GM12878 (cell line): ENCODE measurements around the gene JDP2. TPM values are rescaled to one million over a fixed set of nuclear protein-coding genes. Genes with fewer than 3 reads are reported as not detected.

ENCODE experiments used
- ATAC-seq: fragments of 200-7000 bp; cut with Tn5 transposase; 3 replicates; pipeline ENCODE4 v1.9.1; 2020; ENCODE audit warnings: mild to moderate bottlenecking, moderate library complexity
- BruUV-seq: library from RNA; stranded (reverse); fragments of 400-500 nt; replicated peaks from 2 replicates; lab custom pipeline; 2021; lab: Mats Ljungman, UMichigan
- CTCF ChIA-PET: fragments of 300-600 bp; sonication (Branson Sonifier 250); formaldehyde crosslinking; extraction: SDS; loops from one replicate; lab custom pipeline; 2021; ENCODE audit warnings: inconsistent platforms; lab: Yijun Ruan, JAX
- POLR2A ChIA-PET: fragments of 350-600 bp; formaldehyde crosslinking; extraction: SDS; loops from one replicate; lab custom pipeline; 2021; ENCODE audit warnings: inconsistent platforms; lab: Charles Lee
- RAD21 ChIA-PET: fragments of 300-600 bp; sonication (Branson Sonifier 250); formaldehyde crosslinking; loops from one replicate; lab custom pipeline; 2023; ENCODE audit warnings: antibody characterized with exemption; ENCODE audit not compliant: unreplicated experiment; lab: Charles Lee
- SMC1A ChIA-PET: fragments of 300-600 bp; sonication (Branson Sonifier 250); formaldehyde crosslinking; loops from one replicate; lab custom pipeline; 2023; ENCODE audit not compliant: unreplicated experiment, uncharacterized antibody; lab: Charles Lee
- DNase-seq: peaks from one replicate; pipeline ENCODE4 v3.0.0-alpha.2; 2011; ENCODE audit warnings: low read depth, low spot score
- FAIRE-seq: peaks from 3 replicates; lab custom pipeline; 2011; peaks lifted over from hg19 to GRCh38; lab: Jason Lieb, UNC
- H2AFZ ChIP-seq: 2 replicates; pipeline ENCODE4 v1.6.0; 2011; ENCODE audit warnings: low read depth, low read length, control low read depth; ENCODE audit not compliant: control insufficient read depth
- H3K27ac ChIP-seq: 2 replicates; pipeline ENCODE4 v1.5.1; 2011; ENCODE audit warnings: control low read depth; ENCODE audit not compliant: control insufficient read depth, insufficient read depth
- H3K27me3 ChIP-seq, 2 experiments: replicated peaks in 1 of 2; 2 replicates each; pipeline versions ENCODE4 v1.6.0 to v1.6.1; 2011; ENCODE audit warnings: low read length in 1 of 2; ENCODE audit not compliant: control insufficient read depth in 2 of 2, insufficient read depth in 2 of 2
- H3K36me3 ChIP-seq, 2 experiments: 2 replicates each; pipeline ENCODE4 v1.5.1; 2011; ENCODE audit warnings: low read length in 1 of 2; ENCODE audit not compliant: control insufficient read depth in 2 of 2, insufficient read depth in 2 of 2
- H3K4me1 ChIP-seq: 2 replicates; pipeline ENCODE4 v1.6.1; 2011; ENCODE audit warnings: mild to moderate bottlenecking, low read length, moderate library complexity, mixed read lengths; ENCODE audit not compliant: control insufficient read depth, insufficient read depth
- H3K4me2 ChIP-seq: 2 replicates; pipeline ENCODE4 v1.6.0; 2011; ENCODE audit warnings: control low read depth; ENCODE audit not compliant: control insufficient read depth, insufficient read depth
- H3K4me3 ChIP-seq: fragments of 200-600 bp; sonication (generic); 2 replicates; pipeline ENCODE4 v1.5.1; 2016
- H3K79me2 ChIP-seq: 2 replicates; pipeline ENCODE4 v1.6.0; 2011; ENCODE audit warnings: low read length; ENCODE audit not compliant: control insufficient read depth, insufficient read depth
- H3K9ac ChIP-seq: 2 replicates; pipeline ENCODE4 v1.8.0; 2011; ENCODE audit warnings: low read length, control low read depth, mixed read lengths; ENCODE audit not compliant: control insufficient read depth, insufficient read depth
- H3K9me3 ChIP-seq: replicated peaks from 3 replicates; pipeline ENCODE4 v1.5.1; 2011; ENCODE audit warnings: mild to moderate bottlenecking, low read length; ENCODE audit not compliant: control insufficient read depth, insufficient read depth
- H4K20me1 ChIP-seq: 2 replicates; pipeline ENCODE4 v1.6.0; 2011; ENCODE audit not compliant: control insufficient read depth, insufficient read depth
- EGR1 ChIP-seq, 2 experiments: IDR thresholded peaks; 1 replicate in 1 of 2; 2 replicates in 1 of 2; pipeline ENCODE4 v1.6.1; 2011 to 2012; ENCODE audit warnings: low read depth in 2 of 2, low read length in 2 of 2, borderline replicate concordance in 1 of 2, mild to moderate bottlenecking in 1 of 2, moderate library complexity in 1 of 2
- EP300 ChIP-seq, 2 experiments: fragments of 150-350 bp in 1 of 2; IDR thresholded peaks; 2 replicates each; pipeline ENCODE4 v1.6.1; 2011 to 2012; ENCODE audit warnings: low read depth in 2 of 2, low read length in 2 of 2, borderline replicate concordance in 1 of 2, improper control_type of control experiment in 1 of 2, inconsistent platforms in 1 of 2; ENCODE audit not compliant: control insufficient read depth in 1 of 2
- HDAC2 ChIP-seq: fragments of 200-600 bp; sonication (generic); IDR thresholded peaks from 2 replicates; pipeline ENCODE4 v1.6.1; 2017
- NBN ChIP-seq: fragments of 450-650 bp; IDR thresholded peaks from 2 replicates; pipeline ENCODE4 v1.6.1; 2016
- NFYA ChIP-seq: IDR thresholded peaks from 2 replicates; pipeline ENCODE4 v1.6.1; 2011; ENCODE audit warnings: low read depth, mild to moderate bottlenecking, low read length, improper control_type of control experiment, borderline replicate concordance
- SRF ChIP-seq, 2 experiments: IDR thresholded peaks; 2 replicates each; pipeline ENCODE4 v1.6.1; 2011; ENCODE audit warnings: low read depth in 2 of 2, low read length in 2 of 2, mild to moderate bottlenecking in 1 of 2, moderate library complexity in 1 of 2
- TCF3 ChIP-seq: IDR thresholded peaks from 2 replicates; pipeline ENCODE4 v1.6.1; 2012; ENCODE audit warnings: low read depth, mild to moderate bottlenecking, low read length, borderline replicate concordance; ENCODE audit not compliant: insufficient read depth
- USF1 ChIP-seq: IDR thresholded peaks from 2 replicates; pipeline ENCODE4 v1.6.1; 2011; ENCODE audit warnings: borderline replicate concordance, low read depth, mild to moderate bottlenecking, moderate library complexity, mixed read lengths, low read length; ENCODE audit not compliant: insufficient read depth; ENCODE audit errors: extremely low read length
- YY1 ChIP-seq: IDR thresholded peaks from 2 replicates; pipeline ENCODE4 v1.6.1; 2011; ENCODE audit warnings: low read depth, mild to moderate bottlenecking, low read length
- WGBS: methylation state at CpG from one replicate; pipeline ENCODE4 v1.1.6; 2016; ENCODE audit warnings: low lambda C conversion rate; ENCODE audit not compliant: insufficient replicate concordance, insufficient coverage; ENCODE audit errors: missing lambda C conversion rate; 5-methylcytosine and 5-hydroxymethylcytosine counted together
- in situ Hi-C: fragments of 300-500 bp; cut with MboI; formaldehyde crosslinking; loops from 9 replicates; pipeline ENCODE4 v1.14.3; 2018; ENCODE audit warnings: mixed read lengths
- intact Hi-C: fragments of 100-400 bp; cut with micrococcal nuclease; formaldehyde crosslinking; loops from one replicate; pipeline ENCODE4 v1.14.2; 2022; ENCODE audit not compliant: unreplicated experiment
- polyA plus RNA-seq, 11 experiments: library from polyadenylated mRNA; depleted of rRNA in 4 of 11; unstranded in 6 of 11; stranded (reverse) in 5 of 11; fragments of >200 nt; fragmentation: Nextera tagmentation in 4 of 11; fragmentation: Illumina TruSeq in 1 of 11; extraction: Ambion mirVana in 4 of 11; extraction: Trizol in 1 of 11; gene quantifications; 1 replicate in 1 of 11; 2 replicates in 10 of 11; pipeline versions ENCODE4 v1.2.1 to v1.2.3, GENCODE V29; 2011 to 2016; ENCODE audit warnings: inconsistent platforms in 2 of 11, missing spikeins in 2 of 11, low read depth in 1 of 11
- total RNA-seq, 4 experiments: library from RNA; depleted of rRNA in 3 of 4; stranded (reverse); fragments of >200 nt in 3 of 4; fragmentation: Illumina TruSeq in 1 of 4; extraction: Trizol in 1 of 4; gene quantifications; 2 replicates each; pipeline versions ENCODE4 v1.2.1 to v1.2.3, GENCODE V29; 2013 to 2021

Gene JDP2
- total and polyA plus RNA-seq, 10 of the 15 experiments (the other 5 are each of a cell fraction or from before 2014, with no cell fraction given): 0.71 to 21.3 (median 11.2) TPM

GRCh38 chr14:75494896-75495295 is 67.1 kb downstream of the JDP2 start:
- ChIA-PET CTCF (interaction anchor here (0.6 to 19.8 kb wide), 18 partner anchors 7 to 363 kb away, joined by 3 to 520 read pairs (median 4); partner anchors contain the start of genes BATF, ERG28 and TTLL5), RAD21 (interaction anchor here (0.7 to 18.1 kb wide), 16 partner anchors 8 to 200 kb away, joined by 3 to 645 read pairs (median 6); partner anchors contain the start of genes BATF and ERG28), SMC1A (interaction anchor here (0.6 to 16.1 kb wide), 16 partner anchors 8 to 199 kb away, joined by 3 to 619 read pairs (median 6); partner anchors contain the start of gene BATF), POLR2A (interaction anchor here (1.0 to 16.2 kb wide), 9 partner anchors 8 to 166 kb away, joined by 3 to 385 read pairs (median 5); partner anchors contain the start of genes BATF, ERG28 and TTLL5)
- Histone ChIP-seq H3K4me3 (no peak overlapping the region), H3K27ac (peak overlapping the region; percentile 24), H3K36me3 (no peaks in the 10 kb centered on the region), H3K4me2 (peak overlapping the region; percentile 46; the same call in 1 of the 2 replicates), H3K27me3 (no peaks in the 10 kb centered on the region), H2AFZ (no peak overlapping the region), H3K4me1 (peaks cover 79% of the 10 kb centered on the region), H3K9ac (no peak overlapping the region), H3K79me2 (no peaks in the 10 kb centered on the region; the same call in 1 of the 2 replicates), H3K9me3 (no peaks in the 10 kb centered on the region), H4K20me1 (no peaks in the 10 kb centered on the region)
- WGBS: 75% methylated on average over 5 of the region's 5 CpGs
- in situ Hi-C loops (no loop called here), intact Hi-C loops (loop anchor here (5.0 to 10.0 kb wide), 2 partner anchors 50 to 167 kb away; partner anchors contain the start of genes ERG28 and TTLL5)
- TF ChIP-seq HDAC2 (no peak), NBN (no peak), YY1 (0 out of 2 replicates have a peak, but pooled peaks have one; percentile 53), TCF3 (no peak), NFYA (no peak), EP300 (IDR thresholded peaks at IDR 0.05; ENCODE audit: borderline replicate concordance in 1 of 2, control insufficient read depth in 1 of 2, low read depth in 2 of 2, low read length in 2 of 2) (no peak), EGR1 (IDR thresholded peaks at IDR 0.05; ENCODE audit: borderline replicate concordance in 1 of 2, low read depth in 2 of 2, low read length in 2 of 2) (no peak), SRF (IDR thresholded peaks at IDR 0.05; ENCODE audit: low read depth in 2 of 2, low read length in 2 of 2) (peak; percentile 29 to 68; a peak in 2 of 4 replicates), USF1 (peak; percentile 22)
- no TSS peak for BruUV-seq
- FAIRE-seq (no peak), DNase-seq (no peak), ATAC-seq (no peak)
